NB4 (cell line): Measurements from ENCODE around the gene GAA.

Source experiments
- DNase-seq: peaks from one replicate; pipeline ENCODE4 v3.0.0; 2010; ENCODE audit warnings: low read depth
- H3K4me3 ChIP-seq: one replicate; pipeline ENCODE4 v1.5.1; 2011; ENCODE audit warnings: mild to moderate bottlenecking, low read depth, low read length, moderate library complexity
- MYC ChIP-seq: IDR thresholded peaks from 2 replicates; pipeline ENCODE4 v1.6.1; 2011; ENCODE audit warnings: low read depth, low read length
- POLR2A ChIP-seq: IDR thresholded peaks from 2 replicates; pipeline ENCODE4 v1.6.1; 2011; ENCODE audit warnings: mild to moderate bottlenecking; ENCODE audit not compliant: insufficient read length; ENCODE audit errors: extremely low read depth
- TF ChIP-seq, protein P1 (sequence below): IDR thresholded peaks from 2 replicates; pipeline ENCODE4 v1.6.1; 2011; ENCODE audit warnings: low read depth, low read length
- TF ChIP-seq, protein P2 (sequence below): IDR thresholded peaks from one replicate; pipeline ENCODE4 v1.5.1; 2012; ENCODE audit warnings: low read depth, low read length

The GAA gene

DNA sequence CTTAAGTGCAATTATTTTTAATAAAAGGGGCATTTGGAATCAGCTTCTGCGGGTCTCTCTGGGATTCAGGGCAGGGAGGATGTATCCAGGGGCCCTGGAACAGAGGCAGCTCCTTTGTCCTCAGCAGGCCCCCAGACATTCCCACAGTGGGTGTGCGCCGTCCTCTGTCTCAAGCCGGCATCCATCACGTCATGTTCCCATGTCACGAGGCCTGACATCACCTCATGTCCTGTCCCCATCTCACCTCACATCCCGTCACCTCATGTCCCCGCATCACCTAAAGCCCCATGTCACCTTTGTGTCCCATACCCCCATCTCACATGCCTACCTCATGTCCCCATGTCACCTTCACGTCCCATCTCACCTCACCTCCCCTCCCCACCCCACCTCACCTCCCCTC is 18.5 kb downstream of the GAA start:
- TF ChIP-seq, protein P1, sequence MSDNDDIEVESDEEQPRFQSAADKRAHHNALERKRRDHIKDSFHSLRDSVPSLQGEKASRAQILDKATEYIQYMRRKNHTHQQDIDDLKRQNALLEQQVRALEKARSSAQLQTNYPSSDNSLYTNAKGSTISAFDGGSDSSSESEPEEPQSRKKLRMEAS, result no peak
- TF ChIP-seq, protein P2, sequence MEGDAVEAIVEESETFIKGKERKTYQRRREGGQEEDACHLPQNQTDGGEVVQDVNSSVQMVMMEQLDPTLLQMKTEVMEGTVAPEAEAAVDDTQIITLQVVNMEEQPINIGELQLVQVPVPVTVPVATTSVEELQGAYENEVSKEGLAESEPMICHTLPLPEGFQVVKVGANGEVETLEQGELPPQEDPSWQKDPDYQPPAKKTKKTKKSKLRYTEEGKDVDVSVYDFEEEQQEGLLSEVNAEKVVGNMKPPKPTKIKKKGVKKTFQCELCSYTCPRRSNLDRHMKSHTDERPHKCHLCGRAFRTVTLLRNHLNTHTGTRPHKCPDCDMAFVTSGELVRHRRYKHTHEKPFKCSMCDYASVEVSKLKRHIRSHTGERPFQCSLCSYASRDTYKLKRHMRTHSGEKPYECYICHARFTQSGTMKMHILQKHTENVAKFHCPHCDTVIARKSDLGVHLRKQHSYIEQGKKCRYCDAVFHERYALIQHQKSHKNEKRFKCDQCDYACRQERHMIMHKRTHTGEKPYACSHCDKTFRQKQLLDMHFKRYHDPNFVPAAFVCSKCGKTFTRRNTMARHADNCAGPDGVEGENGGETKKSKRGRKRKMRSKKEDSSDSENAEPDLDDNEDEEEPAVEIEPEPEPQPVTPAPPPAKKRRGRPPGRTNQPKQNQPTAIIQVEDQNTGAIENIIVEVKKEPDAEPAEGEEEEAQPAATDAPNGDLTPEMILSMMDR, result no peak
- TF ChIP-seq MYC, result no peak
- no peak for TF ChIP-seq POLR2A
- DNase-seq, result no peak
- H3K4me3 ChIP-seq, result no peak overlapping the region

DNA sequence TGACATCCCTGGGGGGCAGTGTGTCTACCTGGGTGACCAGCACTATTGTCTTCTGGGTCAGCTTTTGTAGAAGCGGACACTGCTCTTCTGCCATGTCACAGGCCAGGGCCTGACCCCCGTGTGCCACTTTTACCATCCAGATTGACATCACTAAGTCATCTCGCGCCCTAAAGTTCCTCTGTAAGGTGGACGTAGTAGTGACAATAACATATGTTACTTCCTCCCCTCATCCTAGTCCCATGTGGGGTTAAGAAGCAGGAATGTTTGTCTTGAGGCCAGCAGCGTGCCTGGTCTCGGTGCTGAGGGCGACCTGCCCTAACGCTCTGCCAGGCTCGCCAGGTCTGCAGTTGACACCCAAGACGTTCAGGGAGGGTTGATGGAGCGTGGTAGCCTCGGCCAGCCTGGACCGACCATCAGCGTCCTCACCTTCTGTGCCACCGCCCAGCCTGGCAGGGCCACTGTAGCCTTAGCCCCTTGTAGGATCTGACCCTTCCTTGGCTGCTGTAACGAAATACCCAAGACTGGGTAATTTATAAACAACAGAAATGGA is 20.7 kb downstream of the GAA start:
- no peak overlapping the region for H3K4me3 ChIP-seq
- no peak for DNase-seq
- TF ChIP-seq MYC, result no peak
- TF ChIP-seq, protein P2, result no peak
- TF ChIP-seq, protein P1, result no peak
- TF ChIP-seq POLR2A, result no peak

DNA sequence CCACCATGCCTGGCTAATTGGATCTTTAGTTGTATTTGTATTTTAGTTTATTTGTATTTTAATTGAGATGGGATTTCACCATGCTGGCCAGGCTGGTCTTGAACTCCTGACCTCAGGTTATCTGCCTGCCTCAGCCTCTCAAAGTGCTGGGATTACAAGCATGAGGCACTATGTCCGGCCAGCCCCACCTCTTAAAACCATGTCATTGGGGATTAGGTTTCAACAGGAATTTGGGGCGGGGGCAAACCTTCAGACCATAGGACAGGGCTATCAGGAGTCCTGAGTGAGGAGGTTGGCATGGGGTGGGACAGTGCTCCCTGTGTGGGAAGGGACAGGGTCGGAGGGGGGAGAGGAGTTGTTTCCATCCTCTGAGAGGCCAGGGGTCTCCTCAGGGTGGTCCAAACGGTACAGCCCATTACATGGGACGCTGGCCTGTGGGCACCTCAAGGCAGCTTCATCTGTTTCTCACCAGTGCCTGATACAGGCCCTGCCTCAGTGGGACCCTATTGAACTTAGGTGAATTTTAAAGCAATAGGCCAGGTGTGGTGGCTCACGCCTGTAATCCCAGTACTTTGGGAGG is 21.6 kb downstream of the GAA start:
- no peak overlapping the region for H3K4me3 ChIP-seq
- TF ChIP-seq, protein P1, result no peak
- no peak for DNase-seq

DNA sequence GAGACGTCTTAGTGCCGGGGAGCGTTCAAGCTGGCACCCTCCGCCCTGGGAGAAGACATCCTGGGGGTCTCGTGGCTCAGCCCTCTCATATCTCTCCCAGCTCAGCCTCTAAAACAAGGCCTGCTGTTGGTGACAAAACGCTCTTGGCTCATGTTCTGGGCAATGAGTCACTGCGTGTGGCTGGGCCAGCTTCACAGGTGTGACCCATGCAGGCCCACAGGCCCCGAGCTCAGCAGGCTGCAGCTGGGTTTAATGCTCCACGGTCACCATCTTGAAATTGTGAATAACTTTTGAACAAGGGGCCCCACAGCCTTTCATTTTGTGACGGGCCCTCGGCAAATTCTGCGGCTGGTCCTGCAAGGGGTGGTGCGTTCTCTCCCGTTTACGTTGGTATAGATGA is 22.4 kb downstream of the GAA start:
- no peak overlapping the region for H3K4me3 ChIP-seq
- TF ChIP-seq, protein P2, result no peak
- TF ChIP-seq MYC (no peak), POLR2A (no peak)
- TF ChIP-seq, protein P1, result no peak
- no peak for DNase-seq

DNA sequence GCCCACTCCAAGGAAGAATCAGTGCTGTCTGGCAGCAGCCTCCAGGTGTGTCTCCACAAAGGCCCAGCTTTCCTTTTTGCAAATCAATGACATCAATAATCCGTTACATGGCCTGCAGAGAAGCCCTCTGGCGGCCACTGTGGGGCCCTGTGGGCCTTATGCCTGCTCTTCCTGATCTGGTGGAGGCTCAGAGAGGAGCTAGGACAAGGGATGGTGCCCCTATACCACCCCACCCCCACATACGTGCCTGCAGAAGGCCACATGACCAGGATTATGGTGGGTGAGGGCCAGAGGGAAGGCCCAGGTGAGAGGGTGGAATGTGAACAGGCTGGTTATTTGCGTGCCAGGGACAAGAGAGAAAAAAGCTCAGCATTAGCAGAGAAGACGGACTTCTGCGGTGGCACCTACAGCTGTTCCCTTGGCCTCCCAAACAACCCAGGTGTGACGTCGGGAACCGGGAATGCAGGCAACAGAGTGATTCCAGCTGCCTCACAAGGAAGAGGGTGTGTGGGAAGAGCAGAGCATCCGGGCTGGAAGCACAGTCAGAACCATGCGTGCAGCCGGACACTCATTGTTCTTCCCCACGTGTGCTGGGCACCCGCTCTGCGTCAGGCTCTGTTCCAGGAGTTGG is 23.1 kb downstream of the GAA start:
- TF ChIP-seq, protein P2, result peak; percentile 23
- TF ChIP-seq POLR2A (no peak), MYC (no peak)
- TF ChIP-seq, protein P1, result no peak
- no peak for DNase-seq

DNA sequence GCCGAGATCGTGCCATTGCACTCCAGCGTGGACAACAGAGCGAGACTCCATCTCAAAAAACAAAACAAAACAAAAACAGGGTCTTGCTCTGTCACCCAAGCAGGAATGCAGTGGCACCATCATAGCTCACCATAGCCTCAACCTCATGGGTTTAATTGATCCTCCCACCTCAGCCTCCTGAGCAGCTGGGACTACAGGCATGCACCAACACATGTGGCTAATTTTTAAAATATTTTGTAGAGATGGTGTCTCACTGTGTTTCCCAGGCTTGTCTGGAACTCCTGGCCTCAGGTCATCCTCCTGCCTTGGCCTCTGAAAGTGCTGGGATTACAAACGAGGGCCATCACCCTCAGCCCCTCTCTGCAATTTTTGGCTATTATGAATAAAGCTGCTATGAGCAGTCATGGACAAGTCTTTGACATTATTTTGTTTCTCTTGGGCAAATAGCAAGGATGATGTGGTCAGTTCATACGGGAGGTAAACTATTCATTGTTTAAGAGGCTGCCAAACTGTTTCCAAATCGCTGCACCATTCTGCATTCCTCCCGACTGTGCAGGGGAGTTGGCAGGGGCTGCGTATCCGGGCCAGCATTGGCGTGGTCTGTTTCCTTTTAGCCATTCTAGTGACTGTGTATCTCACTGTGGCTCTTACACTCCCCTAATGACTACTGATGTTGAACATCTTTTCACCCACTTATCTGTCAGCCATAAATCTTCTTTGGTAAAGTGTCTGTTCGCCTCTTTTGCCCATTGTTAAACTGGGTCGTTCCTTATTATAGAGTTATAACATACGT is 24.5 kb downstream of the GAA start:
- TF ChIP-seq, protein P2, result no peak
- TF ChIP-seq, protein P1, result no peak
- no peak for TF ChIP-seq MYC
- TF ChIP-seq POLR2A, result no peak
- DNase-seq, result no peak

More for the DNA sequence above, 23.1 kb downstream of the GAA start:
- H3K4me3 ChIP-seq, result no peak overlapping the region

More for the DNA sequence above, 24.5 kb downstream of the GAA start:
- H3K4me3 ChIP-seq, result no peak overlapping the region
